Measurements from ENCODE around the gene SLC35B2.

The SLC35B2 gene

DNA sequence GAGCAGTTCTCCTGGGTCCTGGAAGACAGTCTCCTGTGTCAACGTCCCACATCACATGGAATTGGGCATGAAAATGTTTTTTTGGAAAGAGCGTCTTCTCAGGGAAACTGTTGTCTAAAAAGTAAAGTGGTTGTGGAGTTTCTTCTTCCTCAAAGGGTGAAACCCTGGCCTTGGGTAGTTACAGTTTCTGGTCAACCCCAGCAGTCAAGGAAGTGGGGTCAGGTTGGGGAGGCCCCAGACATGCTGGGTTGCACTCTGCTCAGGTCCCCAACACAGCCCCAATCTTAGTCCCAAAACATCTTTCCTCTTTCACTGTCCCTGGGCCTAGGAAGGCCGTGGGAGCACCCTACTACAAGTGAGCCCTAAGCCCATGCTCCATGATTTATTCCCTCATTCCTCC lies 9.0 kb upstream of the SLC35B2 start:
- DNase-seq = no peak

GRCh38 chr6:44265722-44266233 lies 8.4 kb upstream of the SLC35B2 start:
- DNase-seq = no peak

GRCh38 chr6:44265007-44265721 lies 7.8 kb upstream of the SLC35B2 start, which contains the start of gene NFKBIE:
TSS of gene NFKBIE (minus strand) at chr6:44265551. CDS start at chr6:44265346, 205 bp downstream.
- DNase-seq = peak; percentile 95

DNA sequence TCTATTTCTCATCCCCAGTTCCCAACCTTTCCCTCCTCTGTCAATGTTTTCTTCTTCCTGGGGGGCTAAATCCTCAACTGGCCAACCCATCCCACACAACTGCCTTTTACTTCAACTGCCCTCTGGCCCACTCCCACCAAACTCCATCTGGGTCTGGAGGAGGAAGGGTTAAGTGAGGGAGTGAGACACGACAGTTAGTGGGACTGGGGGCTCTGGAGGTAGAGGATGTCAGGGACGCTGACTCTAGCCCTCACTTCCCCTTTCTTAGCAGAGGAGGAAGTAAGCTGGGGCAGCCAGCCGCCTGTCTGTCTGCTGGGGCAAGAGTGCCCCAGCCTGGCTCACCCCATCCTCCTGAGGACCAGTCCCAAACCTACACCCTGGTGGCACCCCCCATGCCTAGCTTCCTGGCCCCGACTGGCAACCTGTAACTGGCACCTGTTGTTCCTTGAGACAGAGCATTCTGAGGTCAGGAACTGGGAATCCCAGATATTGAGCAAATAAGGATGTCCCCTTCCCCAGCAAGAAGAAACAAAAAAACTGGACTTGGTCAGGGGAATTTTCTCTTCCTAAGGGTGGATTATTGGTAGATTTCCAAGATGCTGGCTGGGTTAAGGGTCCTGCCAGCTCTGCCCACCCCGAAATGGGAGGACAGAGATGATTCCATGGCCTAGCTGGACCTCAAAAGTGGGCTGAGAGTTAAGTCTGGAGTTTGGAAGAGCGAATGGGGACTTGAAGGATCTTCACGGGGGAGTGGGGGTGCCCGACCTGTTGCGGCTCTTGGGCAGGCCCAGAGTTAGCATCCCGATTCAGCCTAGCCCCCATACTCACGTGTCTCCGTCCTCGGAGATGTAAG lies 7.1 kb upstream of the SLC35B2 start:
- DNase-seq = peak; percentile 58

DNA sequence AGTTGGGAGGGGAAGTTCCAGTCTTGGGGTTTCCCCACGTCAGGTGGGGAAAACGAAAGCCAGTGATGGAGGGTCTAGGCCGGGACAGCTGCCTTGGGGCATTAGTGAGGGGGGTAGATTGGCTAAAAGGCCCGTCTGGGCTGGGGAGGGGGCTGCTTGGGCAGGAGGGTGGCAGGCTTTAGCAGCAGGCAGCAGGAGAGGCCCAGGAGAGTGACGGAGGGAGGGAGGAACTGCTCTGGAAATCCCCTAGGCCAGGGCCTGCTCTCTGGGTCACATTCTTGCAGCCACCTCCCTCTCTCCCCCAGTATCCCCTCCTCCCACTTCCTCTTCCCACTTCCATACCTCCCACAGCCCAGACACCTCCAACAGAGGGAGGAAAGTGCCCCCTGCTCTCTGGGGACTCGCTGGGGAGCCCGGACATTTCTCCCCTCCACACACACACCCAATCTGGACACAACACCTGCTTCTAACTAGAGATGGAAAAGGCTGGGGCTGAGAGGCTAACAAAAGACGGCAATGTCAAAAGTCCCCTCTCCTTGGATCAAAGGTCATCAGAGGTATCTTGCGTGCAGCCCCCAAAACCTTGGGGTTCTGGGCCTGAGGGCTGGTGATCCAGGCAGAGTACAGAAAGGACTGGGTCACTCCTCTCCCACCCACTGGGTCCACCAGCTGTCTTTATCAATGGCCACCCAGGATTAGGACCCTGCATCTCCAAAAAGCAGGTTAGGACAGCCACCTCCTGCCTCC lies 6.2 kb upstream of the SLC35B2 start:
- peak; percentile 50 for DNase-seq

DNA sequence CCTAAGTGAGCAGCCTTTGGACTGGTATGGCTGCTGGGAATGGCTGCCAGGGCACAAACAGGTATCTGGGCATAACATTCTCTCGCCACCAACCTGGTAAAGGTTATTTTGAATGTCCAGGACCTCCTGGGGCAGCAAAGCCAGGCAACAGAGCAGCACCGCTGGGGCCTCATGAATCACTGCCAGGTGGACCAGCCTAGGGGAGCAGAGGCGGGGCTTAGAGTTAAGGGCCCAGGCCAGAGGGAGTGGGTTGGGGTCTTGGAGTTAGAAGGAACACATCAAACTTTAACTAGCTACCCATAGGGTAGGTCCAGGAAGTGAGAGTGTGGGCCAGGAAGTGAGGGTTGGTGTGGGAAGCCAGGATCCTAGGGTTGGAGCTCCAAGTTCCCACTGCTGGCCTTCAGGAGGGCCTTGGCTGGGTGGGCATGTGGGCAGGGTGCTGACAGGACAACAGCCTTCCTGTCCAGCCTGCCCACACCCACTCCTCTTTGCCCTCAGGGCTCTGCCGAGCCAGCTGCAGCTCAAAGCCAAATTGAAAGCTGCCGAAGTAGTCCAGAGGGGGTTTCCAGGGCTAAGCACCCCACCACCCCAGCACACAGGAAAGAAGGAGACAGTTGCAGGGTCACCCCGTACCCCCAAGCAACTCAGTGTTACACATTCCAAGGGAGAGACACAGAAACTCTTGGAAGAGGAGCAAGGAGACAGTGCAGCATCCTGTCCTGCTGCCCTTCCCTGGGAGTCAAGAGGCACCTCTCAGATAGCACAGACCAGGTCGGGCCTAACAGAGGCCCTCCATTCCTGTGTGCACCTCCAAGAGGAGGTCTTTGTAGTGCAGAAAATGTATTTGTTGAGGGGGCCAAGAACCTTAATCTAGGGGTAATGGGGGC lies 5.4 kb upstream of the SLC35B2 start:
- DNase-seq = no peak

DNA sequence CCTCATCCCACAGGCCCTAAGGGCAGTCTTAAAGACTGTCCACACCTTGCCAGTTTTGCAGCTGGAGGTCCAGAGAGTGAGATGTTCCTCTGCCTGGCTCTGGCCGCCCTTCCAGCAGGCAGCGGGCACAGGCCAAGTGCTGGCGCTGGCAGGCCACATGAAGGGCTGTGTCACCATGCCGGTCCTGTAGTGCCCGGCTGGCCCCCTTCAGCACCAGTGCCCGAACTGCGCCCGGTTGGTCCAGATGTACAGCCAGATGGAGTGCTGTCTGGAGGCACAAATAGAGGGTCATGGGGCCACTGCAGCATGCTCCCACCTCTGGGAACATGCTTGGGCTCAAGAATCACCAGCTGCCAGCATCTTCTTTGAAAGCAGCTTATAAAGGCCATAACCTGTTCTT lies 4.3 kb upstream of the SLC35B2 start:
- no peak for DNase-seq

GRCh38 chr6:44260451-44261297 lies 3.3 kb upstream of the SLC35B2 start:
- DNase-seq = no peak

GRCh38 chr6:44260011-44260410 lies 2.7 kb upstream of the SLC35B2 start:
- no peak for DNase-seq

DNA sequence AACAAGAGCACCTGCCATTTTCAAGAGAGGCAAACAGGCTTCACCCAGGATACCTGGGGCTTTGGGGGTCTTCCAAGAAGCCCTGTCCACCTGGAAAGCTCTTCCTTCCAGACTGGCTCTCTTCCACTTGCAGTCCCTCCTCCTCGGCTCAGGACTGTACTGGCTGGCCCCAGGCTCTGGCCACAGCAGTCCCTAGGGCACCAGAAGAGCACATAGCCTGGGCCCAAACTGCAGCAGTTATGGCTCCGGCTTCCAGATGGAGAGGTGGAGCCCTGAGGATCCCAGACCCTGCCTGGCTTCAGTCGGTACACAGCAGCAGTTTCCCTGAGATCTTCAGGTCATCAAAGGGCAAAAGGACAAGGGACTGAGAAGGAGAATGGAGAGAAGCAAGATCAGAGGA lies 1.6 kb upstream of the SLC35B2 start:
- DNase-seq = no peak

- no peak for DNase-seq
Measured at GRCh38 chr6:44258325-44258863, 1.1 kb upstream of the SLC35B2 start.

DNA sequence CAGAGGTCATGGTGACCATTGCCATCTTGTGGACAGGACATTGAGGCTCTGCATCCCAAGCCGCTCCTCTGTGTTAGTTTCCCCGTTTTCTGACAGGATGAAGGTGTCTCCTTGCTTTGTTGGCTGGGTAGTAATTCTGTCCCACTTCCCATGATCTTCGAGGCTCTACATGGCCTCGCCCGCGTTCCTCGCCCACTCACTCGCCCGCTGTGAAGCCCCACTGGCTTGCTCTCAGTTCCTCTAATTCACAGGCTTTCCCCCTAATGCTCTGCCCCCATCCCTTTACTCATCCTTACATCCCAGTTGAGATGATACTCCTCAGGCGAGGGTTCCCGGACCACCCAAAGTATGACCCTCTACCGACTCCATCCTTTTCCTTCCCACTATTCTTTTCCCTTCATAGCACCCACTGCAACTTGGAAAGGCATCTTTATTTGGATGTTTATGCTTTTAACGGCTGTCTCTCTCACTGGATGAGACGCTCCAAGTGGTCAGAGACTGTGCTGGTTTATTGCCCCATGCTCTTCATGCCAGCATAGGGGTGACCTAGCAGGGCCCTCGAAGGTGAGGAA lies 511 bp upstream of the SLC35B2 start:
- no peak for DNase-seq

GRCh38 chr6:44256775-44257024 lies 628 bp downstream of the SLC35B2 start:
- DNase-seq = no peak

GRCh38 chr6:44255871-44256774 lies 1.2 kb downstream of the SLC35B2 start:
- peak; percentile 30 for DNase-seq

DNA sequence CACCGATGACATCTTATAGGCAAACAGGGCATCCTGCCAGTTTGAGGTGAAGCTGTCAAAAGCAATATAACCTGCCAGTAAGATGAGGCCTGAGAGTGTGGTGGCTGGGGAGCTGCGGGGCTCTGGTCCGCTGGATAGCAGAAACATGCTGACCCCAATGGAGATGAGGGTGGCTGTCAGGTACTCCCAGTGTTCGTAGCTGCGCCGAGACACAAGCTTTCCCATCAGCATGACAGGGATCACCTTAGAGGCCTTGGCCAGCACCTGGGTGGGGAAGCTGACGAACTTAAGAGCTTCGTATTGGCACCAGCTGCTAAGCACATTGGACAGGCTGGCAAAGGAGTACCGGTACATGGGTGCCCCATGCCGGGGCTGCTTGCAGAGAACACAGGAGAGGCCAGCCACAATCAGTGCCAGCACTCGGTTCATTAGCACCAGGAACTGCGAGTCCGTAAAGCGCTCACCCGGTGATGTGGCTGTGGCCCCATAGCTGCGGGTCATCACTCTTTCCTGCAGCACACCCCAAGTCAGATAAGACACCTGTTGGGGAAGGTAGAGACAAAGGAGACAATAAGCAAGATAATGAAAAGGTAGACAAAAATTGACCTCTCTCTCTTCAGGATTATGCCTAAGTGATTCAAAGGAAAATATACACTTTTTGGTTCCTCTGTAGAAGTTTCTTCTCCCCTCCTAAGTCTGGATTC lies 2.1 kb downstream of the SLC35B2 start:
- DNase-seq = peak; percentile 47

DNA sequence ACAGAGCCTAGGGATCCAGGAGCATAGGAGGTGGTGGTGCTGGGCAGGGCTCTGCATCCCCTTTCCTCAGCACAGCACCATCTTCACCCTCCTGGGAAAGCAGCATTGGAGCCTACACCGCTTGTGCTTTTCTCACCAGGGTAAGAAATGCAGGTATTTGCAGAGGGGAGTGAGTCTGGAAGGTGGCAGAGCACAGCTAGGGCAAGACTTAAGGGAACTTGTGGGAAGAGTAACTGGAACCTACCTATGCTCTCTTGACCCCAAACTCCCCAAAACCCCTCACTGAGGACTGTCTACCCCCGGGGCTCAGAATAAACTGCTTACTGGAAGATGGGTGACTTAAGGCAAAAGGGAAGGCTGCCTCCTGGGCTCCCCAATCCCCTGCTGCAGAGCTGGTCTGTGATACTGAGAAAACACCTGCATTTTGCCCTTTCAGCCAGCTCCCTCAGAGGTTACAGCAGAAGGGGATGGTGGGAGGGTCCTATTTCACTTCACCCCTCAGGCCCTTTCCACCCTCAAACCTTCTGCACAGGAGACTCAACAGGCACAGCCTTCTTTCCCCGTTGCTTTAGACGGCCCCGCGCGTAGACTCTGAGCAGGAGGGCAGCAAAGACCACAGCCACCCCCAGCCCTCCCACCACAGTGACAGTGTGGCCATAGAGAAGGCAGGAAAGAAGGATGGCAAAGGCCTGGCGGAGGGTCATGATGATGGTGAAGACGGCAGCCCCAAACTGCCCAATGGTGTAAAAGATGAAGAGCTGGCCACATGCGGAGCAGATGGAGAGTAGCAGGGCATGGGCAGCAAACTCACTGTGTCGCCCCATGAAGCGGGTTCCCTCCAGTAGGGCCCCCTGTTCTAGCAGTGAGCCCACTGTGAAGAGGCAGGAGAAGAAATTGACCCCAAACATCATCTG lies 2.9 kb downstream of the SLC35B2 start:
- peak; percentile 36 for DNase-seq

DNA sequence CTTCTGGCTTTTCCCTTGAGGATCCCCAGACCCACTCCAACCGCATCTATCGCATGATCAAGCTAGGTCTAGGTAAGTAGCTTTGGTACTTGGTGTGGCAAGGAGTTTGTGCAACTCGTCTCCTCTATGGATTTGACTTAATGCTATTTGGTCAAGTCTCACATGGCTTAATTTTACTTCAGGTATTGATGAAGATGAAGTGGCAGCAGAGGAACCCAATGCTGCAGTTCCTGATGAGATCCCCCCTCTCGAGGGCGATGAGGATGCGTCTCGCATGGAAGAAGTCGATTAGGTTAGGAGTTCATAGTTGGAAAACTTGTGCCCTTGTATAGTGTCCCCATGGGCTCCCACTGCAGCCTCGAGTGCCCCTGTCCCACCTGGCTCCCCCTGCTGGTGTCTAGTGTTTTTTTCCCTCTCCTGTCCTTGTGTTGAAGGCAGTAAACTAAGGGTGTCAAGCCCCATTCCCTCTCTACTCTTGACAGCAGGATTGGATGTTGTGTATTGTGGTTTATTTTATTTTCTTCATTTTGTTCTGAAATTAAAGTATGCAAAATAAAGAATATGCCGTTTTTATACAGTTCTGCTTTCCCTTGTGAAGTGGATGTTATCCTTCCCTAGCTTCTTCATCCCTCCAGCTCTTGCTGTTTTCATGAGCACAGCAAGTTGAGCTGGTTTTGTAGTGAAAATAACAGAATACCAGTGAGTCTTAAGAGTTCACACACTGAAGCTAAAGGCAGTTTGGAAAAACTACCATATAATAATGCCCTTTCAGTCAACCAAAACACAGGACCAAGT lies 3.8 kb downstream of the SLC35B2 start:
- peak; percentile 74 for DNase-seq
